NCI-H128 (cell line): ENCODE data around the gene CBFA2T2.
"Not testable (repeated sequence)": the region's sequence is repeated elsewhere in the genome, so short reads cannot be mapped to it uniquely, and the experiment has no call there.

Source experiments
- DNase-seq: peaks from one replicate; lab custom pipeline; 2025; ENCODE audit not compliant: unreplicated experiment; lab: John Stamatoyannopoulos, UW

CBFA2T2 gene

DNA sequence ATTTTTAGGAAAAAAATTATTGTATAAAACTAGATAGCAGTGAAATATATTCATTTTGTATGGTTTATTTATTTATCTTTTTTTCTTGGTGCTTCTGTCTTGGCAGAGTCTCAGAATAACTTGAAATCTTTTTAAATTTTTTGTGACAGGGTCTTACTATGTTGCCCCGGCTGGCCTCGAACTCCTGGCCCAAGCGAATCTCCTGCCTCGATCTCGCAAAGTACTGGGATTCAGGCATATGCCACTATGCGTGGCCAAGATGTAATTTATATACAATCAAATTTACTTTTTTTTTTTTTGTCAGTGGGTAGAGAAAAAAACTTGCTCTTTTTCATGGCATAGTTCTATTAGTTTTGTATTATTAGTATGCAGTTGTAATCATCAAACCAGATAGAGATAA, 13.7 kb downstream of the CBFA2T2 start:
- DNase-seq: no peak

DNA sequence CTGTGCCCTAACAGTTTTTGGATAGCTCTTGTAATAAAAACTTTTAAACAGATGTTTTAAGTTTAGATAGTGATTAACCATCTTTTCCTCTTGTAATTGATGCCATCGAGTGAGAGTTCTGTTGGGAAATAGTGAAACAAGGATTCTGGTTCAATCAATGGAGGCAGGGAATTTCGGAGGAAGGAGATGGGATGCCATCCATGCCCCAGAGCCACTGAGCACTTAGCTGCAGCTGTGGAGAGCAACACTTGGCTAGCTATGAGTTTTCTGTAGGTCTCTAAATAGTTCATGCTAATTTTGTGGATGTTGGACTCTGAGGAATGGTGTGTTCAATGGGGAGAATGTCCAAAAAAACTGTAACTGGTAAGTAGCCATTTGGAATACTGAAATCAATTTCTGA, 16.7 kb downstream of the CBFA2T2 start:
- DNase-seq: no peak

DNA sequence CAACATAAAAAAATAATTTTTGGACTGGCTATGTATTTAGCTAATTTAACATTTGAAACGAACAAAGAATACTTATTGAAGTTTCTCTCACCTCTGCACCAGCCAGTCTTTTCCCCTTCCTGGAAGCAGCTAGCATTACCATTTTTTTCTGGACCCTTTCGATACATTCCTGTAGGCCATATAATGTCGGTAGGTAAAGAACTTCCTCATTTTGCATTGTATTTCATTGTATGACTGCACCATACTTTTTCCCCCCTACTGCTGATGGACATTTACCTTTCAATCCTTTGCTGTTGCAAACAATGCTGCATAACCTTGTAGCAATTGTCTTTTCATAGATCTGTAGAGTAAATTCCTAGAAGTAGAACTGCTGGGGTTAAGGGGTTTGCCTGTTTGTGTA, 17.6 kb downstream of the CBFA2T2 start:
- no peak for DNase-seq

DNA sequence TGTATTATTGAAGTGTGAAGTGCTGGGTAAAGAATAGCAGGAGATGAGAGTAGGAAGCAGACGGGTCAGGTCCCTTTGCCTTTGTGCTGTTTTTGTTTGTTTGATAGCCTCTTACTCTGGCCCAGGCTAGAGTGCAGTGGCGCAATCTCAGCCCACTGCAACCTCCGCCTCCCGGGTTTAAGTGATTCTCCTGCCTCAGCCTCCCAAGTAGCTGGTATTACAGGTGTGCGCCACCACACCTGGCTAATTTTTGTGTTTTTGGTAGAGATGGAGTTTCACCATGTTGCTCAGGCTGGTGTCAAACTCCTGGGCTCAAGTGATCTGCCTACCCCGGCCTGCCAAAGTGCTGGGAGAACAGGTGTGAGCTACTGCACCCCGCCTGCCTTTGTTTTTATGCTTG, 18.1 kb downstream of the CBFA2T2 start:
- not testable (repeated sequence) for DNase-seq

DNA sequence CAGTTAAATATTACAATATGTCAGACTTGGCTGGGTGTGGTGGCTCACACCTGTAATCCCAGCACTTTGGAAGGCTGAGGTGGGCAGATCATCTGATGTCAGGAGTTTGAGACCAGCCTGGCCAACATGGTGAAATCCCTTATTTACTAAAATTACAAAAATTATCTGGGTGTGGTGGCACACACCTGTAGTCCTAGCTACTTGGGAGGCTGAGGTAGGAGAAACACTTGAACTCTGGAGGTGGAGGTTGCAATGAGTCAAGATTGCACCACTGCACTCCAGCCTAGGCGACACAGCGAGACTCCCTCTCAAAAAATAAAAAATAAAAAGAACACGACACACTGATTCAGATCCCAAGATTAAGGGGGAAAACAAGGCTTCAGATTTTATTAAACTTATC, 19.2 kb downstream of the CBFA2T2 start:
- not testable (repeated sequence) for DNase-seq

- not testable (repeated sequence) for DNase-seq
Measured at GRCh38 chr20:33511876-33512275, 22.0 kb downstream of the CBFA2T2 start.

DNA sequence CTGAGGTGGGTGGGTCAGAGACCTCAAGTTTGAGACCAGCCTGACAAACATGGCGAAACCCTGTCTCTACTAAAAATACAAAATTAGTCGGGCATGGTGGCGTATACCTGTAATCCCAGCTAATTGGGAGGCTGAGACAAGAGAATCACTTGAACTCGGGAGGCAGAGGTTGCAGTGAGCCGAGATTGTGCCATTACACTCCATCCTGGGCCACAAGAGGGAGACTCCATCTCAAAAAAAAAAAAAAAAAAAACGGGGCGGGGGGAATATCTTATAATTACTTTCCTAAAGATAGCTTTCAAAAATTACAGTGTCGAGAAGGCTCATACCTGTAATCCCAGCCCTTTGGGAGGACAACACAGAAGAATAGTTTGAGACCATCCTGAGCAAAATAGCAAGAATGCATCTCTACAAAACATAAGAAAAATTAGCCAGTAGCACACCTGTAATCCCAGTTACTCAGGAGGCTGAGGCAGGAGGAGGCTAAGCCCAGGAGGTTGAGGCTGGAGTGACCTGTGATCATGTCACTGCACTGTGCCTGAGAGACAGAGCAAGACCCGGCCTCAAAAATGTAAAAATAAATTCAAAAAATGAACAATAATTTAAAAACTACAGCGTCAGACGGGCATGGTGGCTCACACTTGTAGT, 25.8 kb downstream of the CBFA2T2 start:
- DNase-seq: no peak

- no peak for DNase-seq
Measured at GRCh38 chr20:33516882-33517281, 27.0 kb downstream of the CBFA2T2 start.

GRCh38 chr20:33518071-33518470, 28.2 kb downstream of the CBFA2T2 start:
- DNase-seq: no peak

- DNase-seq: peak; percentile 68
Measured at GRCh38 chr20:33521461-33521860, 31.6 kb downstream of the CBFA2T2 start.

DNA sequence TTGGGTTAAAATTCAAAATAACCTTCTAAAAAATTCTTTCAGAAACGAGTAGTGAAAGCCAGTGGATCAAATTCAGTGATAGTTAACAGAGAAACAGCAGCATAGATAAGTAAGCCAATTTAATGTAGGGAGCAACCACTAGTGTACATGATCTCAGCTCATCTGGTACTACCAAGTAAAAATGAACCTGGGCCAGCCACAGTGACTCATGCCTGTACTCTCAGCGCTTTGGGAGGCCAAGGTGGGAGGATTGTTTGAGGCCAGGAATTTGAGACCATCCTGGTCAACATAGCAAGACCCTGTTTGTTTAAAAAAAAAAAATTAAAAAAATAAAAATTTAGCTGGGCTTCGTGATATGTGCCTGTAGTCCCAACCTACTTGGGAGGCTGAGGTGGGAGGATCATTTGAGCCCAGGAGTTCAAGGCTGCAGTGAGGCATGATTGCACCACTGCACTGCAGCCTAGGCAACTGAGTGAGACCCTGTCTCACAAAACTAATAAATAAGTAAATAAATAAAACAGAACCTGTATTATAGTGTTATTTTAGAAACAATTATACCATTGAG, 32.4 kb downstream of the CBFA2T2 start:
- no peak for DNase-seq

- no peak for DNase-seq
Measured at GRCh38 chr20:33524261-33524660, 34.4 kb downstream of the CBFA2T2 start.

- DNase-seq: no peak
Measured at GRCh38 chr20:33526769-33527168, 36.9 kb downstream of the CBFA2T2 start.

- DNase-seq: no peak
Measured at GRCh38 chr20:33531047-33531877, 41.4 kb downstream of the CBFA2T2 start.

DNA sequence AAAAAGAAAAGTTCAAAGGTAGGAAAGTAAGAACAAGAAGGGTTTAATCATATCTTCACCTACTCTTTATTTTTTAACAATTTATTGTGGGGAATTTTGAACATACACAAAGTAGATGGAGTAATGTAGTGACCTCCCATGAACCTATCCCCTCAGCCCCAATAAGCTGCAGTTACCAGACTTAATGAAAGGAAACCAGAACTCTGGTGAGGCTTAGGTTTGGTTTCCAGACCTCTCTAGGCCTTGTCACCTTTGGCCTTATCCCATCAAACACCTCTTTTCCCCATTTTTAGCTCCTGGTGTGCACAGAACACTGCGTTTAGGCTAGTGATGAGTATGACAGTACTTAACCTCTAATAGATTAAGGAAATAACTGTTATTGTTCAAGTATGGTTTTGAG, 42.0 kb downstream of the CBFA2T2 start:
- no peak for DNase-seq

GRCh38 chr20:33532753-33533459, 43.0 kb downstream of the CBFA2T2 start:
- DNase-seq: no peak

GRCh38 chr20:33535717-33536116, 45.8 kb downstream of the CBFA2T2 start:
- not testable (repeated sequence) for DNase-seq

DNA sequence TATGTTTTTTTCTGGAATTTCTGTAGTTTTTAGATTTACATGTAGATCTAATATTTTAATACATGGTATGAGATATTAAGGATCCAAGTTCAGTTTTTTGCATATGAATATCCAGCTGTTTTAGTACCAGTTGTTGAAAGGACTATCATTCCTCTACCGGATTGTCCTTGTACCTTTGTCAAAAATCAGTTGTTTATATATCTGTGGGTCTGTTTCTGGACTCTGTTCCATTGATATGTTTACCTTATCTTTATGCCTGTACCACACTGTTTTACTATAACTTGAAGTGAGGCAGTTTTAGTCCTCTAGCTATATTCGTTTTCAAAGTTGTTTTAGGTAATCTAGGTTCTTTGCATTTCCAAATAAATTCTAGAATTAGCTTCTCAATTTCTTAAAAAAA, 47.7 kb downstream of the CBFA2T2 start:
- DNase-seq: no peak

- no peak for DNase-seq
Measured at GRCh38 chr20:33539129-33539528, 49.2 kb downstream of the CBFA2T2 start.

DNA sequence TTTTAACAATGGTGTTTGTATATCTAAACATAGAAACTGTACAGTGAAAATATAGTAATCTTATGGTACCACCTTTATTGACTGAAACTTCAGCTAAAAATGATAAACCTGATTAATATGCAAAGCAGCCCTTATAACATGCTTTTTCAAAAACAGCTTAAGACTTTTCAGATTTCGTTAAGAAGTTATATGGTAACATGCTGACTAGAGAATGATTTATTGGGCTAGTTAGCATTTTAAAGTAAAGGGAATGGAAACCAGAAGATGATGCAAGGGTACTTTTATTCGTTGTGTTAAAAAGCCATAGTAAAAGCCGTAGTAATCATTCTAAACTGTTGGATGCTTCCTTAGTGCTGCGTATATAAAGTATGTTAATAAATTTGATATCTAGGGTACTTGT, 50.5 kb downstream of the CBFA2T2 start:
- no peak for DNase-seq

DNA sequence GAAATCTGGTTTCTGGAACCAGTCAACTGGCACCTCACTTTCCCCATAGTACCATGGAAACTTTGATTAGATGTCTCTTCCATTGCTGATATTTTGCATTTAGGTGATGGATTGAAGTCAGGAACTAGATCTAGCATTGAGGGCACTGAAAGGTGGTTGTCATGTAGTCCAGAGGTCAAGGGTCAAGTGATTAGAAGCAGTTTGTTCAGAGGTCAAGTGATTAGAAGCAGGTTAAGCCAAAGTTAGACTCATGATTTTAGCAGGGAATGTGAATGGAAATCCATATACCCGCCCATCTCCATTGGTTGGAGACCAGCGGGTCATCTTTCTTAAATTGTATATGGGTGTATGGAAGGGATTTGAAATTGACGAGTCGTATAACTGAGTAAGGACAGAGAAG, 51.2 kb downstream of the CBFA2T2 start:
- DNase-seq: no peak

GRCh38 chr20:33541797-33542196, 51.9 kb downstream of the CBFA2T2 start:
- no peak for DNase-seq
